ENCODE measurements around the gene TPST2.
"Not testable (repeated sequence)": the region's sequence is repeated elsewhere in the genome, so short reads cannot be mapped to it uniquely, and the experiment has no call there.

TPST2 gene

GRCh38 chr22:26553056-26553752 is 36.7 kb downstream of the TPST2 start:
- no peak for DNase-seq

- no peak for DNase-seq
These were observed 37.5 kb downstream of the TPST2 start for GRCh38 chr22:26552466-26552865.

DNA sequence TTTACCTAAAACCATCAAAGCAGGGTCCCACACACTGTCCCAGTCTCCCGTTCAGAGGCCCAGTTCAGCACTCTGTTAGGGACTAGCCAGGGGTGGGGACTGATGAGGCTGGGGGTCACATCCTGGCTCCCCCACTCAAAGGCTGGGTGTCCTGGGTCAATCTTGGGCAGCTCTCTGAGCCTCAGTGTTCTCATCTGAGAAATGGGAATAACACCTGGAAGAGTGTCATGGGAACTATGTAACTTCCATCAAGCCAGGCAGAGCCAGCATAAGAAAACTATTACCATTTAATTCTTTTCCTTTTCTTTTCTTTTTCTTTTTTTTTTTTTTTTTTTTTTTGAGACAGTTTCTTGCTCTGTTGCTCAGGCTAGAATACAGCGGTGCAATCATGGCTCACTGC is 38.4 kb downstream of the TPST2 start:
- DNase-seq: no peak

DNA sequence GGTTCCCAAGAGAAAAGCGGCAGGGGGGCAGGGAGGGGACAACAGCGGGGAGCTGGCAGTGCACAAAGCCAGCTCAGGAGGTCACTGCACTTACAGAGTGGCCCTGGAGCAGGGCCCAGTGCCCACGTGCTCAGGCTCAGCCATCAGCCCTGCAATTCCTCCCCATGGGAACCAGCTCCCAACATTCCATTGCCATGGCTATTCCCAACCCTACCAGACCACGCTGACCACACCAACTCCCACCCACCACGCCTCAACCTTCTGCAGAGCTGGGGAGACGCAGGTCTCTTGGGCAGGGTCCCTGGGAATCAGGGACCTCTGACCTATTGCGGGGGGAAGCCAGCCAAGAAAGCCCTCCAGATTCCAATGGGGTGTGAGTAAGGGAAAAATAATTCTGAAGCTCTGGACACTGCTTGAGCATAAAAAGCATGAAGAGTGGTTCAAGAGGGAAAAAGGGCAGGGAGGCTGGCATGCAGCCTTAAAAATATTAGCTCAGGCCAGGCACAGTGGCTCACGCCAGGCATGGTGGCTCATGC is 39.4 kb downstream of the TPST2 start:
- DNase-seq: no peak

DNA sequence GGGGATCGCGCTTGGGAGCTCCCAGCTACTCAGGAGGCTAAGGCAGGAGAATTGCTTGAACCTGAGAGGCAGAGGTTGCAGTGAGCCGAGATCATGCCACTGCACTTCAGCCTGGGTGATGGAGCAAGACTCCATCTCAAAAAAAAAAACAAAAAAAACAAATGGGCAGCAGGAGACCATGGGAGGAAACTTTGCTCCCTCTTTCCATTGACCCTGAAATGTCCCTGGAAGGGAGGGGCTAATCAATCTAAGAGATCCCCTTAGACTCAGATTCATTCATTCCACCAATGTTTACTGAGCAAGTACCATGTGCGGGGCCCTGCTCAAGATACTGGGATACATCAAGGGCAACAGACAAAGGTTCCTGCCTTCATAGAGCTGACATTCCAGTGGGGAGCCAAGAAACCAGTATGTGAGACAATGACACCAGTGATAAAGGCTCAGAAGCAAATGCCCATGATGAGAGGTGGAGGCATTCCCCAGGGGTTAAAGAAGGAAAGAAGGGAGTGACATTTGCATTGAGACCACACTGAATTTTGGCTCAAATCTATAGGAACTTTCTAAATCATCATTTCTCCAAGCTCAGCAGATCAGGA is 39.9 kb downstream of the TPST2 start:
- no peak for DNase-seq

DNA sequence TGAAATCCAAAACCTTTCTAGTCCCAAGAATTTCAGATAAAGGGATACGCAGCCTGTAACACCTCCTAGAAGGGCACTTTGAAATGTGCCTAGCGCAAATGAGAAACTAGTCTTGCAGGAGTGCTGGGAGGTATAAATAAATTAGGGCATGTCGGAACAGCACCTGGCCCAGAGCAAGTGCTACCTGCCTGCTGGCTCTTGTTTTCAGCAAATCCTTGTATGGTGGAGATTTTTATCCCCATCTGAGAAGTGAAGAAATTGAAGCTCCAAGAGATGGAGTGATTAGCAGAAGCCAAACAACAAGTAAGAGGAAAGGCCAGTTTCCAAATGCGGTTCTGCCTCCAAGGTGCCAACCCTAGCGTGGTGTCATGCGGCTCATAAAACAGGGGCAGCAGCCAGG is 40.9 kb downstream of the TPST2 start:
- DNase-seq: no peak

GRCh38 chr22:26548303-26548702 is 41.6 kb downstream of the TPST2 start:
- no peak for DNase-seq

DNA sequence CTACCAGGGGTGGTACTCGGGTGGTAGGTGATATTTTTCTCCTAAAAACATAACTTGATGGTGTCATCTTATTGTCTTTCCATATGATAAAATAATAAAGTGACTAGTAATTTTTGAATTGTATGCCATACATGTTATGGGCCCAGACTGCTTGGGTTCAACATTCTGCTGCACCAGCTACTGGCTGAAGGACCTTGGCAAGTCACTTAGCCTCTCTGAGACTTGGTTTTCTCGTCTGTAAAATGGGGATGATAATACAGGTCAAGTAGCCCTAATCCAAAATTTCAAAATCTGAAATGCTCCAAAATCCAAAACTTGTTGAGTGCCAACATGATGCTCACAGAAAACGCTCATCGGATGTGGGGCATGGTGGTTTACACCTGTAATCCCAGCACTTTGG is 42.1 kb downstream of the TPST2 start:
- no peak for DNase-seq

DNA sequence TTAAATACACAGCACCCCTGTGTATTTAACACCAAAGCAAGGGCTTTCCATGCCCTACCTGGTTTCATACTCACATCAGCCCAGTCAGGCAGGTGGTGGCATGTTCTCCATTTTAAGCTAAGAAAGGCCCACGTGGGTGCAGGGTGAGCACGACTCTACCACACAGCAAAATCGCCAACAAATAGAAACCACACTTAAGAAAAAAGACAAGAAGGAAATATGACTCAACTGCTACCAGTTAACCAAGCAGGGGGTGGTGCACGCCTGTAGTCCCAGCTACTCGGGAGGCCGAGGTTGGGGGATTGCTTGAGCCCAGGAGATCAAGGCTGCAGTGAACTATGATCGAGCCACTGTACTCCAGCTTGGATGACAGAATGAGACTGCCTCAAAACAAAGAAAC is 42.5 kb downstream of the TPST2 start:
- no peak for DNase-seq

DNA sequence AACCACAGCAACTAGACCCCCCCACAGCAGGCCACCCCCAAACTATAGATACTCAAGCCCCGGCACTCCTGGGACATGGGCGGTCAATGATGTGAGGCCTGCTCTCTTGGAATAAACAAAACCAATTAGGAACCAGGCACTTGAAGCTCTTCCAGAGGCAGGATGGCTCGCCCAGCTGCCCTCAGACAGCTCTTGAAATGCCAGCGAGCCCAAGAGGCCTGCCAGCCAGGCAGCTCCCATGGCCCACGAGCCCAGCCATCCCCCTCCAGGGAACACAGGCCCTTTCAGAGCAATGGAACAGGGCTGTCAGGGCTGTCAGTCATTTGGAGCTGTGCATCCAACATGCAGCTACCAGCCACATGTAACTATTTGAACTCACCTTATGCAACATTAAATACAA is 43.6 kb downstream of the TPST2 start:
- DNase-seq: no peak

- DNase-seq: no peak
These were observed 44.1 kb downstream of the TPST2 start for GRCh38 chr22:26545827-26546226.

- no peak for DNase-seq
These were observed 44.5 kb downstream of the TPST2 start for GRCh38 chr22:26545385-26545784.

- DNase-seq: no peak
These were observed 45.4 kb downstream of the TPST2 start for GRCh38 chr22:26544489-26544888.

GRCh38 chr22:26542831-26543230 is 47.1 kb downstream of the TPST2 start:
- DNase-seq: no peak

- DNase-seq: no peak
These were observed 48.6 kb downstream of the TPST2 start for GRCh38 chr22:26541167-26541819.

DNA sequence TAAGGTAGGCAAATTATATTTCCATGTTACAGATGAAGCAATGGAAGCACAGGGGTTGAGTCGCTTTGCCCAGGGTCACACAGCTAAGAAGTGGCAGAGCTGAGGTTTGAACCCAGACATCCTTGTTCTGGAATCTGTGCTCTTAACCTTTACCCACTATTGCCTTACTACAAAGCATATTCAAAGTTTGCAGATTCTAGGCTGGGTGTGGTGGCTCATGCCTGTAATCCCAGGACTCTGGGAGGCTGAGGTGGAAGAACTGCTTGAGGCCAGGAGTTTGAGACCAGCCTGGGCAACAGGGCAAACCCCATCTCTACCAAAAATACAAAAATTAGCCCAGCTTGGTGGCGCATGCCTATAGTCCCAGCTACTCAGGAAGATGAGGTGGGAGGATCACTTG is 49.8 kb downstream of the TPST2 start:
- no peak for DNase-seq

DNA sequence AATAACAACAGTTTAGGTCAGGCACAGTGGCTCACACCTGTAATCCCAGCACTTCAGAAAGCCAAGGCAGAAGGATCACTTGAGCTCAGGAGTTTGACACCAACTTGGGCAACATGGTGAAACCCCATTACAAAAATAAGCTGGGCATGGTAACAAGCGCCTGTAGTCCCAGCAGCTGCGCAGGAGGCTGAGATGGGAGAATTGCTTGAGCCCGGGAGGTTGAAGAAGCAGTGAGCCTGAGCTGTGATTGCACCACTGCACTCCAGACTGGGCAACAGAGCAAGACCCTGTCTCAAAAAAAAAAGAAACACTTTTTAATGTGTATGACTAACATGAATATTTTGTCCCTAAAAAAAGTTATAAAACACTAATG is 53.2 kb downstream of the TPST2 start:
- no peak for DNase-seq

GRCh38 chr22:26536056-26536761 is 53.7 kb downstream of the TPST2 start:
- no peak for DNase-seq

- DNase-seq: no peak
These were observed 54.4 kb downstream of the TPST2 start for GRCh38 chr22:26535603-26535908.

DNA sequence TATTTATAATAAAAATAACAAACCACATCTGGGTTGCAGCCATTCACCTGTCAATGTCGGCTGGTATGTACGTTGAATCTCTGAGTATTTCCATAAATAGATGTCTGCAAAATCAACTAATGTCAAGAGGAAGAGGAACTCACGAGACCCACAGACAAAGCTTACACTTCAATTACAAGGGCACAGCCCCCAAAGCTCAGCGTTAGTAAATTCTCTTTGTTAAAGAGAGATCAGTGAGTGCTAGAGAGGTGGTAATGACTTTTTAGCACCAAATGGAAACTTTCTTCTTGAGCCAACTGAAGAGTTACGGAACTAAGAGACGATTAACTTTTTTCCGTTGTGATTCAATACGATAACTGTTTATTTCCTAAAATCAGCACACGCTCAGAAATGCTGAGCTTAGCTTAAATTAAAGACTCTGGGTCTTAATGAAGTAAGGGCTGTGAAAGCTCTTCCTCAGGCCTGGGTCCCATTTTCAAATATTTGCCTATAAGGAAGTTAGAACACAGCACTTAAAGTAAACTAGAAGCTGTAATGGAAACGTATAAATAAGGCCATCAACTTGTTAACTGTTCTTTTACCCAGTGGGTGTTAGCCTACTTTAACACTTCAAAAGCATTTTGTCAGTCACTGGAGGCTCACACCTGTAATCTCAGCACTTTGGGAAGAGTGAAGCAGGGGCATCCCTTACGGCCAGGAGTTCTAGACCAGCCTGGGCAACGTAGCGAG is 54.9 kb downstream of the TPST2 start:
- DNase-seq: no peak

GRCh38 chr22:26534171-26534855 is 55.6 kb downstream of the TPST2 start:
- DNase-seq: no peak

GRCh38 chr22:26529345-26529744 is 60.6 kb downstream of the TPST2 start:
- peak; percentile 49 for DNase-seq

DNA sequence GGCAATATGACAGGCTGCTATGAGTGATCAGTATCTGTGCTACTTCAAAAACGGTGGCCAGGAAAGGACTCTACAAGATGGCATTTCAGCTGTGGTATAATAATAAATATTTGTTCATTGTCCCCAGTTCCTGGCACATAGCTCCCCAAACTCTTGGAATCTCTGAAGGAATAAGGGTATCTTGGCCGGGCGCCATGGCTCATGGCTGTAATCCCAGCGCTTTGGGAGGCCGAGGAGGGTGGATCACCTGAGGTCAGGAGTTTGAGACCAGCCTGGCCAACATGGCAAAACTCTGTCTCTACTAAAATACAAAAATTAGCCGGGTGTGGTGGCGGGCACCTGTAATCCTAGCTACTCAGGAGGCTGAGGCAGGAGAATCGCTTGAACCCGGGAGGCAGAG is 61.4 kb downstream of the TPST2 start:
- not testable (repeated sequence) for DNase-seq

Data from SHP77 treated with DMSO at 0.1 percent for 48 hours (cell line).